ENCODE measurements around the gene GCH1. TPM values are rescaled to one million over a fixed set of nuclear protein-coding genes. Genes with fewer than 3 reads are reported as not detected.

Gene GCH1
- total RNA-seq, 1 donor from 2014 or later = 1.7 TPM

GRCh38 chr14:54797556-54797955, 105.1 kb downstream of the GCH1 start:
- Histone ChIP-seq H3K4me1 (no peaks in the 10 kb centered on the region), H3K27ac (replicated peaks) (no peak overlapping the region), H3K9me3 (replicated peaks) (peaks cover 11% of the 10 kb centered on the region), H3K27me3 (ENCODE audit: low read depth) (no peaks in the 10 kb centered on the region), H3K36me3 (peaks cover 2% of the 10 kb centered on the region), H3K4me3 (no peak overlapping the region)
- intact Hi-C loops (cut with micrococcal nuclease) = no loop called here
- no peak for TF ChIP-seq CTCF (IDR thresholded peaks at IDR 0.05; ENCODE audit: borderline replicate concordance)
- no peak for DNase-seq

- intact Hi-C loops (cut with micrococcal nuclease) = no loop called here
- no peaks in the 10 kb centered on the region for H3K27me3 ChIP-seq (ENCODE audit: low read depth)
- DNase-seq = no peak
- TF ChIP-seq CTCF (IDR thresholded peaks at IDR 0.05; ENCODE audit: borderline replicate concordance) = no peak
- H3K36me3 ChIP-seq = peaks cover 8% of the 10 kb centered on the region
- no peak overlapping the region for H3K27ac ChIP-seq (replicated peaks)
- no peaks in the 10 kb centered on the region for H3K4me1 ChIP-seq
- peaks cover 11% of the 10 kb centered on the region for H3K9me3 ChIP-seq (replicated peaks)
- no peak overlapping the region for H3K4me3 ChIP-seq
Observed at GRCh38 chr14:54796961-54797360, 105.7 kb downstream of the GCH1 start.

GRCh38 chr14:54794796-54795195, 107.8 kb downstream of the GCH1 start:
- no peak for TF ChIP-seq CTCF (IDR thresholded peaks at IDR 0.05; ENCODE audit: borderline replicate concordance)
- peaks cover 11% of the 10 kb centered on the region for H3K9me3 ChIP-seq (replicated peaks)
- H3K4me1 ChIP-seq = no peaks in the 10 kb centered on the region
- no peak for DNase-seq
- H3K36me3 ChIP-seq = peaks cover 25% of the 10 kb centered on the region
- no peak overlapping the region for H3K27ac ChIP-seq (replicated peaks)
- intact Hi-C loops (cut with micrococcal nuclease) = no loop called here
- H3K27me3 ChIP-seq (ENCODE audit: low read depth) = no peaks in the 10 kb centered on the region
- H3K4me3 ChIP-seq = no peak overlapping the region

- H3K27ac ChIP-seq (replicated peaks) = no peak overlapping the region
- H3K4me3 ChIP-seq = no peak overlapping the region
- TF ChIP-seq CTCF (IDR thresholded peaks at IDR 0.05; ENCODE audit: borderline replicate concordance) = no peak
- H3K27me3 ChIP-seq (ENCODE audit: low read depth) = no peaks in the 10 kb centered on the region
- intact Hi-C loops (cut with micrococcal nuclease) = no loop called here
- peaks cover 31% of the 10 kb centered on the region for H3K36me3 ChIP-seq
- peaks cover 3% of the 10 kb centered on the region for H3K4me1 ChIP-seq
- H3K9me3 ChIP-seq (replicated peaks) = peaks cover 11% of the 10 kb centered on the region
- no peak for DNase-seq
Observed at GRCh38 chr14:54794159-54794558, 108.5 kb downstream of the GCH1 start.

- H3K9me3 ChIP-seq (replicated peaks) = peaks cover 11% of the 10 kb centered on the region
- H3K36me3 ChIP-seq = peaks cover 50% of the 10 kb centered on the region
- peaks cover 22% of the 10 kb centered on the region for H3K4me1 ChIP-seq
- H3K4me3 ChIP-seq = no peak overlapping the region
- no peak for DNase-seq
- no peak for TF ChIP-seq CTCF (IDR thresholded peaks at IDR 0.05; ENCODE audit: borderline replicate concordance)
- no peaks in the 10 kb centered on the region for H3K27me3 ChIP-seq (ENCODE audit: low read depth)
- intact Hi-C loops (cut with micrococcal nuclease) = no loop called here
- H3K27ac ChIP-seq (replicated peaks) = no peak overlapping the region
Observed at GRCh38 chr14:54792288-54792687, 110.3 kb downstream of the GCH1 start.

Small RNAs within 50 kb of the gene (microRNA-seq; reads per million reads assigned to microRNA genes)
- not detected for gene MIR4308

Other genes starting within 250 kb of the GCH1 start
- gene WDHD1, start 124.3 kb upstream of the GCH1 start, total RNA-seq = 1.3 TPM
- 18.1 TPM for gene SOCS4, start 124.4 kb upstream of the GCH1 start, total RNA-seq
- 68.2 TPM for gene MAPK1IP1L, start 148.8 kb upstream of the GCH1 start, total RNA-seq
- gene LGALS3, start 226.4 kb upstream of the GCH1 start, total RNA-seq = 194 TPM

Measured in left ventricle myocardium inferior (tissue), 1 donor.